Suppressor macrophage treated with lipopolysaccharide for 1 hour (primary cell): ENCODE measurements around the gene PTPRD.

Experiments
- DNase-seq, 3 donors: peaks; one replicate each; pipeline ENCODE4 v3.0.0-alpha.2; 2020 to 2022

Gene PTPRD

GRCh38 chr9:8450810-8451545, 2161.8 kb downstream of the PTPRD start:
- no peak for DNase-seq

- no peak for DNase-seq
These were observed 2164.6 kb downstream of the PTPRD start for GRCh38 chr9:8448226-8448625.

GRCh38 chr9:8447601-8448000, 2165.2 kb downstream of the PTPRD start:
- no peak for DNase-seq

GRCh38 chr9:8437876-8438275, 2174.9 kb downstream of the PTPRD start:
- no peak for DNase-seq

- no peak for DNase-seq
These were observed 2175.5 kb downstream of the PTPRD start for GRCh38 chr9:8437259-8437658.

GRCh38 chr9:8436786-8437185, 2176.0 kb downstream of the PTPRD start:
- DNase-seq, result no peak

- no peak for DNase-seq
These were observed 2178.2 kb downstream of the PTPRD start for GRCh38 chr9:8434621-8435020.

GRCh38 chr9:8432224-8432623, 2180.6 kb downstream of the PTPRD start:
- DNase-seq, result no peak

GRCh38 chr9:8431505-8431904, 2181.3 kb downstream of the PTPRD start:
- DNase-seq, result no peak

GRCh38 chr9:8430945-8431344, 2181.9 kb downstream of the PTPRD start:
- no peak for DNase-seq

- DNase-seq, result no peak
These were observed 2183.0 kb downstream of the PTPRD start for GRCh38 chr9:8429768-8430167.

- DNase-seq, result no peak
These were observed 2183.6 kb downstream of the PTPRD start for GRCh38 chr9:8429157-8429556.

GRCh38 chr9:8428389-8428788, 2184.4 kb downstream of the PTPRD start:
- no peak for DNase-seq

- DNase-seq, result no peak
These were observed 2187.9 kb downstream of the PTPRD start for GRCh38 chr9:8424786-8425410.

GRCh38 chr9:8420416-8420815, 2192.4 kb downstream of the PTPRD start:
- no peak for DNase-seq

GRCh38 chr9:8419596-8420275, 2193.1 kb downstream of the PTPRD start:
- DNase-seq, result no peak

- DNase-seq, result no peak
These were observed 2195.5 kb downstream of the PTPRD start for GRCh38 chr9:8417341-8417740.

- no peak for DNase-seq
These were observed 2200.5 kb downstream of the PTPRD start for GRCh38 chr9:8412327-8412726.

- no peak for DNase-seq
These were observed 2204.1 kb downstream of the PTPRD start for GRCh38 chr9:8408575-8409190.

GRCh38 chr9:8401961-8402705, 2210.7 kb downstream of the PTPRD start:
- DNase-seq, result no peak

GRCh38 chr9:8400378-8400777, 2212.4 kb downstream of the PTPRD start:
- DNase-seq, result no peak

GRCh38 chr9:8395022-8395421, 2217.8 kb downstream of the PTPRD start:
- DNase-seq, result no peak

- no peak for DNase-seq
These were observed 2218.5 kb downstream of the PTPRD start for GRCh38 chr9:8394341-8394740.
